SK-N-SH (cell line): ENCODE measurements around the gene KCNMB3.

ENCODE experiments used
- GATA2 ChIP-seq: sonication (generic); formaldehyde crosslinking; IDR thresholded peaks from 2 replicates; pipeline ENCODE4 v1.5.0; 2020; ENCODE audit warnings: mild to moderate bottlenecking, missing genetic modification reagents
- JUND ChIP-seq: IDR thresholded peaks from 2 replicates; pipeline ENCODE4 v1.4.0; 2012
- TAF1 ChIP-seq: IDR thresholded peaks from 2 replicates; pipeline ENCODE4 v1.6.1; 2012; ENCODE audit warnings: low read depth, mild to moderate bottlenecking, low read length, moderate library complexity, borderline replicate concordance
- TF ChIP-seq, protein P1 (sequence below): fragments of 200-600 bp; sonication (generic); IDR thresholded peaks from 2 replicates; pipeline ENCODE4 v1.6.1; 2017; ENCODE audit warnings: antibody characterized with exemption, mild to moderate bottlenecking, moderate library complexity
- TF ChIP-seq, protein P2 (sequence below): IDR thresholded peaks from 2 replicates; pipeline ENCODE4 v1.4.0; 2012; ENCODE audit warnings: low read depth
- TF ChIP-seq, protein P3 (sequence below): IDR thresholded peaks from 2 replicates; pipeline ENCODE4 v1.6.1; 2012; ENCODE audit warnings: mild to moderate bottlenecking, low read depth, low read length, moderate library complexity

DNA sequence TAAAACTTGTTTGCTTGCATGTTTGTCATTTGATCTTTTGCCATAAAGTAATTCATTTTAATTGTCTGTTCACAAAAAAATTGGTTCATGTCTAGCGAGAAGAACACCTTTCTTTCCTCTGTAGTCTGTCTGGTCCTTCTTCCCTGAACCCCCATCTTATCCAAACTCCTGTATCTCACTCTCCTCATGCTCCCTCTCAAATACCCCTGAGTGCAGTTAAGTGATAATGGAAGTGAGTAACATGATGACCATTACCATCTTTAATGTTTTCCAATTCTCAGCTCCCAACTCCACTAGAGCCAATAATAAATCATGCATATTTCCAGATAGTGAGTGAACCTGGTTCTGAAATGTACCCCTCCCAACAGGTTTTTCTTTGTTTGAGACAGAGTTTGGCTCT, 14.2 kb upstream of the KCNMB3 start:
- TF ChIP-seq, protein P1, sequence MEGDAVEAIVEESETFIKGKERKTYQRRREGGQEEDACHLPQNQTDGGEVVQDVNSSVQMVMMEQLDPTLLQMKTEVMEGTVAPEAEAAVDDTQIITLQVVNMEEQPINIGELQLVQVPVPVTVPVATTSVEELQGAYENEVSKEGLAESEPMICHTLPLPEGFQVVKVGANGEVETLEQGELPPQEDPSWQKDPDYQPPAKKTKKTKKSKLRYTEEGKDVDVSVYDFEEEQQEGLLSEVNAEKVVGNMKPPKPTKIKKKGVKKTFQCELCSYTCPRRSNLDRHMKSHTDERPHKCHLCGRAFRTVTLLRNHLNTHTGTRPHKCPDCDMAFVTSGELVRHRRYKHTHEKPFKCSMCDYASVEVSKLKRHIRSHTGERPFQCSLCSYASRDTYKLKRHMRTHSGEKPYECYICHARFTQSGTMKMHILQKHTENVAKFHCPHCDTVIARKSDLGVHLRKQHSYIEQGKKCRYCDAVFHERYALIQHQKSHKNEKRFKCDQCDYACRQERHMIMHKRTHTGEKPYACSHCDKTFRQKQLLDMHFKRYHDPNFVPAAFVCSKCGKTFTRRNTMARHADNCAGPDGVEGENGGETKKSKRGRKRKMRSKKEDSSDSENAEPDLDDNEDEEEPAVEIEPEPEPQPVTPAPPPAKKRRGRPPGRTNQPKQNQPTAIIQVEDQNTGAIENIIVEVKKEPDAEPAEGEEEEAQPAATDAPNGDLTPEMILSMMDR: no peak
- no peak for TF ChIP-seq JUND
- TF ChIP-seq, protein P2, sequence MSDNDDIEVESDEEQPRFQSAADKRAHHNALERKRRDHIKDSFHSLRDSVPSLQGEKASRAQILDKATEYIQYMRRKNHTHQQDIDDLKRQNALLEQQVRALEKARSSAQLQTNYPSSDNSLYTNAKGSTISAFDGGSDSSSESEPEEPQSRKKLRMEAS: no peak
- TF ChIP-seq GATA2: no peak
- TF ChIP-seq, protein P3, sequence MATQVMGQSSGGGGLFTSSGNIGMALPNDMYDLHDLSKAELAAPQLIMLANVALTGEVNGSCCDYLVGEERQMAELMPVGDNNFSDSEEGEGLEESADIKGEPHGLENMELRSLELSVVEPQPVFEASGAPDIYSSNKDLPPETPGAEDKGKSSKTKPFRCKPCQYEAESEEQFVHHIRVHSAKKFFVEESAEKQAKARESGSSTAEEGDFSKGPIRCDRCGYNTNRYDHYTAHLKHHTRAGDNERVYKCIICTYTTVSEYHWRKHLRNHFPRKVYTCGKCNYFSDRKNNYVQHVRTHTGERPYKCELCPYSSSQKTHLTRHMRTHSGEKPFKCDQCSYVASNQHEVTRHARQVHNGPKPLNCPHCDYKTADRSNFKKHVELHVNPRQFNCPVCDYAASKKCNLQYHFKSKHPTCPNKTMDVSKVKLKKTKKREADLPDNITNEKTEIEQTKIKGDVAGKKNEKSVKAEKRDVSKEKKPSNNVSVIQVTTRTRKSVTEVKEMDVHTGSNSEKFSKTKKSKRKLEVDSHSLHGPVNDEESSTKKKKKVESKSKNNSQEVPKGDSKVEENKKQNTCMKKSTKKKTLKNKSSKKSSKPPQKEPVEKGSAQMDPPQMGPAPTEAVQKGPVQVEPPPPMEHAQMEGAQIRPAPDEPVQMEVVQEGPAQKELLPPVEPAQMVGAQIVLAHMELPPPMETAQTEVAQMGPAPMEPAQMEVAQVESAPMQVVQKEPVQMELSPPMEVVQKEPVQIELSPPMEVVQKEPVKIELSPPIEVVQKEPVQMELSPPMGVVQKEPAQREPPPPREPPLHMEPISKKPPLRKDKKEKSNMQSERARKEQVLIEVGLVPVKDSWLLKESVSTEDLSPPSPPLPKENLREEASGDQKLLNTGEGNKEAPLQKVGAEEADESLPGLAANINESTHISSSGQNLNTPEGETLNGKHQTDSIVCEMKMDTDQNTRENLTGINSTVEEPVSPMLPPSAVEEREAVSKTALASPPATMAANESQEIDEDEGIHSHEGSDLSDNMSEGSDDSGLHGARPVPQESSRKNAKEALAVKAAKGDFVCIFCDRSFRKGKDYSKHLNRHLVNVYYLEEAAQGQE: no peak
- no peak for TF ChIP-seq TAF1
